HepG2 (cell line): ENCODE data around the gene P3H3. TPM values are rescaled to one million over a fixed set of nuclear protein-coding genes. Genes with fewer than 3 reads are reported as not detected.

Experiments used
- AKNA ChIP-seq: sonication (generic); formaldehyde crosslinking; IDR thresholded peaks from 2 replicates; pipeline ENCODE4 v1.4.0; 2020; ENCODE audit warnings: missing genetic modification reagents, borderline replicate concordance
- ARNTL ChIP-seq: sonication (generic); formaldehyde crosslinking; IDR thresholded peaks from 2 replicates; pipeline ENCODE4 v1.4.0; 2020; ENCODE audit warnings: mild to moderate bottlenecking, missing genetic modification reagents
- CBX5 ChIP-seq: sonication (generic); formaldehyde crosslinking; IDR thresholded peaks from 2 replicates; pipeline ENCODE4 v1.4.0; 2020; ENCODE audit warnings: missing genetic modification reagents, borderline replicate concordance
- CSRNP2 ChIP-seq: sonication (generic); formaldehyde crosslinking; conservative IDR thresholded peaks from 2 replicates; pipeline ENCODE4 v1.8.0; 2022; ENCODE audit warnings: low read depth, missing genetic modification reagents
- HNF4G ChIP-seq, 2 experiments: sonication (generic) in 1 of 2; formaldehyde crosslinking in 1 of 2; IDR thresholded peaks; 2 replicates each; pipeline versions ENCODE4 v1.4.0 to v1.6.1; 2011 to 2020; ENCODE audit warnings: borderline replicate concordance in 2 of 2, low read depth in 2 of 2, mild to moderate bottlenecking in 2 of 2, low read length in 1 of 2, missing genetic modification reagents in 1 of 2, moderate library complexity in 1 of 2
- MZF1 ChIP-seq: sonication (generic); formaldehyde crosslinking; IDR thresholded peaks from 2 replicates; pipeline ENCODE4 v1.8.1; 2023; ENCODE audit warnings: mild to moderate bottlenecking, missing genetic modification reagents, borderline replicate concordance
- RARG ChIP-seq: sonication (generic); formaldehyde crosslinking; IDR thresholded peaks from 2 replicates; pipeline ENCODE4 v1.4.0; 2020; ENCODE audit warnings: low read depth, mild to moderate bottlenecking, missing genetic modification reagents
- RFX1 ChIP-seq: fragments of 450-650 bp; IDR thresholded peaks from 2 replicates; pipeline ENCODE4 v1.6.1; 2017
- SALL1 ChIP-seq: sonication (generic); formaldehyde crosslinking; IDR thresholded peaks from 2 replicates; pipeline ENCODE4 v1.8.0; 2022; ENCODE audit warnings: mild to moderate bottlenecking, missing genetic modification reagents
- SIN3A ChIP-seq: IDR thresholded peaks from 2 replicates; pipeline ENCODE4 v1.6.1; 2011; ENCODE audit warnings: low read depth, mild to moderate bottlenecking, control low read depth, low read length, borderline replicate concordance
- TBX3 ChIP-seq: fragments of 450-650 bp; IDR thresholded peaks from 2 replicates; pipeline ENCODE4 v1.6.1; 2017; ENCODE audit warnings: antibody characterized with exemption, mild to moderate bottlenecking, inconsistent platforms, borderline replicate concordance
- ZC3H13 ChIP-seq: sonication (generic); formaldehyde crosslinking; IDR thresholded peaks from 2 replicates; pipeline ENCODE4 v1.8.1; 2023; ENCODE audit warnings: mild to moderate bottlenecking, missing genetic modification reagents, moderate library complexity
- ZC3H4 ChIP-seq: sonication (generic); formaldehyde crosslinking; IDR thresholded peaks from 2 replicates; pipeline ENCODE4 v1.4.0; 2020; ENCODE audit warnings: missing genetic modification reagents, borderline replicate concordance
- ZHX2 ChIP-seq, 2 experiments: sonication (generic) in 1 of 2; formaldehyde crosslinking in 1 of 2; IDR thresholded peaks; 2 replicates each; pipeline versions ENCODE4 v1.6.1 to v1.9.0; 2014 to 2022; ENCODE audit warnings: antibody characterized with exemption in 1 of 2, borderline replicate concordance in 1 of 2, inconsistent platforms in 1 of 2, low read depth in 1 of 2, missing genetic modification reagents in 1 of 2
- ZSCAN21 ChIP-seq: sonication (generic); formaldehyde crosslinking; IDR thresholded peaks from 2 replicates; pipeline ENCODE4 v1.8.0; 2022; ENCODE audit warnings: mild to moderate bottlenecking, missing genetic modification reagents, moderate library complexity, borderline replicate concordance
- polyA plus RNA-seq, 8 experiments: library from polyadenylated mRNA; depleted of rRNA in 3 of 8; stranded (reverse) in 7 of 8; unstranded in 1 of 8; fragments of >200 nt; fragmentation: Illumina TruSeq in 4 of 8; extraction: Trizol in 4 of 8; gene quantifications; 2 replicates each; pipeline versions ENCODE4 v1.2.1 to v1.2.3, GENCODE V29; 2011 to 2016; ENCODE audit warnings: low read depth in 4 of 8, missing spikeins in 1 of 8, mixed read lengths in 1 of 8; ENCODE audit not compliant: insufficient read depth in 1 of 8
- total RNA-seq, 5 experiments: library from RNA; depleted of rRNA; stranded (reverse); fragments of >200 nt; fragmentation: Illumina TruSeq; extraction: Trizol; gene quantifications; 2 replicates each; pipeline ENCODE4 v1.2.3, GENCODE V29; 2016; ENCODE audit warnings: low read depth in 1 of 5

P3H3 gene
- total and polyA plus RNA-seq, 2 of the 13 experiments (the other 11 are each of a cell fraction or from before 2014, with no cell fraction given), result 20.1 to 20.5 TPM

- TF ChIP-seq SIN3A (0 out of 2 replicates have a peak, but pooled peaks have one; percentile 22), ZC3H13 (CRISPR knock-in tag) (no peak), CBX5 (no peak; the same call in 1 of the 2 replicates), ZC3H4 (no peak), ZHX2 (IDR thresholded peaks at IDR 0.05; ENCODE audit: low read depth) (no peak), ZHX2 (CRISPR knock-in tag; IDR thresholded peaks at IDR 0.05; ENCODE audit: borderline replicate concordance) (no peak), ARNTL (CRISPR knock-in tag) (0 out of 2 replicates have a peak, but pooled peaks have one; percentile 6), AKNA (CRISPR knock-in tag) (no peak), ZSCAN21 (CRISPR knock-in tag) (peak; percentile 54; the same call in 1 of the 2 replicates), TBX3 (no peak), RFX1 (no peak), MZF1 (no peak), RARG (CRISPR knock-in tag) (no peak), CSRNP2 (CRISPR knock-in tag) (no peak), HNF4G (IDR thresholded peaks at IDR 0.05; ENCODE audit: borderline replicate concordance, low read depth, low read length) (no peak; the same call in 1 of the 2 replicates), HNF4G (CRISPR knock-in tag; IDR thresholded peaks at IDR 0.05; ENCODE audit: borderline replicate concordance, low read depth) (0 out of 2 replicates have a peak, but pooled peaks have one; percentile 15), SALL1 (CRISPR knock-in tag) (no peak)
Observed at GRCh38 chr12:6852651-6853354, 24.6 kb downstream of the P3H3 start (continued).
